IPS-NIHi7 (cell line): Measurements from ENCODE around the gene LYRM9.
"Not testable (repeated sequence)": the region's sequence is repeated elsewhere in the genome, so short reads cannot be mapped to it uniquely, and the experiment has no call there.

Source experiments
- DNase-seq: peaks from one replicate; pipeline ENCODE4 v3.0.0; 2012; ENCODE audit warnings: mixed read lengths; ENCODE audit errors: extremely low spot score

LYRM9 gene

DNA sequence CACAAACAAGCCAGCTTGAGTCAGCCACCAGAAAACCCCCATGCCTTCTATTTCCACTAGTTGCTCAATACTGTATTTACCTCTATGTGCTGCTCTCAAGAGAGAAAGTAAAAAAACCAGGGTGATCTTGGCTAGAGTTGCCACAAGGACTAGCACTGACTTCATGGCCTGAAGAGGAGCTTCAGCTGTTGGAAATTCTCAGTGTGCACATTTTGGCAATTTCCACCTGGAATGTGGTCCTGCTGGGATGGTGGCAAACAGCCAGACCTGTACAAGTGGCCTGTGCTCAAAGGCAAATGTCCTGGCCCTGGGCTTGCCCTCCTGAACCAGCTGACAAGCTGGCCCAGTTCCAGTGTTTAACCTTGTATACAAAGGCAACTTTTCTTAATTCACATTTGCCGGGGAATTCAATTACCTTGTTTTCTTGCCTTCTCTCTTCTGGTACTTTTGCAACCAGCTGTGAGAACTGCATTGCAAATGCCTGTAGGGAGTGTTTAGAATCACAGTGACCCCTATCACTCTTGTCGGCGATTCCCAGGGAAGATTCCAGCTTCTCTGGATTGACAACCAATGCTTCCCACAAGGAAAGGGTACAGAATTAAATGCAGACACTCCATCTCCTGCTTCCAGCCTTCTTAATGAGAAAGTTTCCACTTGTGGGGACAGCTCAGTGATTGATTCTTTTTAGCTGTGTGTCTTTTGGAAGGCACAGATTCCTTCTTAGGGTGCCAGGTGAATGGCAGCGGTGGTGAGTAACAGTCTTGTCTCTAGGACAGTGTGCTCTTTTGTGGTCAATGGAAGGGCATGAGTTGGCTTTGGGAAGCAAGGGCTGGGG lies 53.4 kb downstream of the LYRM9 start:
- not testable (repeated sequence) for DNase-seq

DNA sequence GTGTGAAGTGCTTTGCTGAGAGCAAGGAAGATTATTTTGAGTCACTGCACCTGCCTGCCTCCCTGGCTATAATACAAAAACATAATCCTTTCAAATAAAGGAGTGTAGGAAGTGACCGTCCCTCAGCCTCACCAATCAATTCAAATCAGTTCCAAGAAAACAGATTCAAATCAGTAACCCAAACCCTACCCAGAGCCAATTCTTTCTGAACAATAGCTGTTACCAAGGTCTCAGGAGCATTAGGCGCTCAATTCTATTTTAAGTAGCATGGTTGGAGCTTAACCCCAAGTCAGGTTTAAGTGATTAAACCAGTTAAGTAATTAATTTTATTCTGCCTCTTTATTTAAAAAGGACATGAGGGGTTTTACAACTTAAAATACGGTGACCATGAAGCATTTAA lies 54.6 kb downstream of the LYRM9 start:
- DNase-seq, result not testable (repeated sequence)

DNA sequence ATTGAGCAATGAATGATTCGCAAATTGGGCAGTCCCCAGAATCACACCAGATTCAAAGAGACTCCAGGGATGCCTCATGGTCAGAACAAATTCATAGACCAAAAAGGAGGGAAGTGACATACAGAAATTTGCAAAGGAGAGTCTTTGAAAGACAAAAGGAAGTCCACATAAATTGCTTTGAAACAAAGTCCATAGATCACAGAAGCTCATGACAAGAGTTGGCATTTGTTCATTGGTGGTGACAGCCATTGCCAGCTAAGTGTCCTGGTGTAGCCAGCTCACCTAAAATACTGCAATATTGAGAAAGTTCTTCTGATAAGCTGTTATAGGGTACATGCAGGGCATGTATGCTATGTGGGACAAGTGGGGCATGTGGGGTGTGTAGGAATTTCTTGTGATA lies 55.4 kb downstream of the LYRM9 start:
- DNase-seq, result not testable (repeated sequence)

DNA sequence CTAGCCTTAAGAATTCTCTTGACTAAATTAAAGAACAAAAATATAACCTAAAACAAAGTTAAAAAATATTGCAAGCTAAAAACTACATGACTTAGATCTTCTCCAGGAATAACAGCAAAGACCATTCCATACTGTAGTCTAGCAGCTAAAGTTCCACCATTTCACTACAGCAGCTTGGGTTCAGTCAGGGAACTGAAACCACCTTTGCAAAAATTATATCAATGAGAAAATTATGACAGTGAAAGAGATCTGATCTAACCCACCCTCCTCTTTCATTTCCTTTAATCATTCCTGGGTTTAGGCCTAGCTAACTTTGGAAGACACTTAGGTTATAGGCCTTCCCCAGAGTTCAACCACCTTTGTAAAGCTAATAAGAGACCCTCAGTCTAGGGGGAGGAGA lies 56.5 kb downstream of the LYRM9 start:
- no peak for DNase-seq

DNA sequence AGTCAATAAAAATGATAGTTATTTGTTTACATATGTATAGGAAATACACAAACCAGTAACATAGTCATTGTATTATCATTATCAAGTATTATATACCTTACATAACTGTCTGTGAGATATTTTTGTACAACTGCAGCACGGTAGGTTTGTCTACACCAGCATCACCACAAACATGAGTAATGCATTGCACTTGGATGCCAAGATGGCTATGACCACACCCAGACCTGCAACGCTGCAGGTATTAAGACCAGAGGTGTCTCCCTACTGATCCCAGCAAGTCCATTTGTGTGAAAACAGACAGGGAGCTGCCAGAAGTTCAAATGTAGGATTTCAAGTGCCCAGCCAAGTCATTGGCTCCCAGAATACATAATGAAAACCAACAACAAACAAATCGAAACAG lies 58.6 kb downstream of the LYRM9 start:
- DNase-seq, result no peak

DNA sequence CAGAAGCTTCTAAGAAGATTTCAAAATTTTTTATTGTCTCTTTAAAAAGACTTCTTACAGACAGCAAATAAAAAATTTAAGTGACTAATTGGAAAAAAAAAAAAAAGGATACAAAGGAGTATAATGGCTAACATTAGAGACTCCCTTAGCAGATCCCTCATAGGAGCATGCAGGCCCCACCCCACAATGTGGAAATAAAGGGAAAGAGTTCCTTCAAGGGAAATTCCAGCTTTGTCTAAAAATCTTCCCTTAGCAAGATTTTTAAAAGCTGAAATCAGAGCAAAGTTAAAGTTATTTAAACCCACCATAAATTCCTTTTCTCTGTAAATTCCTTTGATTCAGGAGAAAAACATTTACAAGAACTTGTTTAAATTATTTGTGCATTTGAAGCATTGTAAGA lies 60.3 kb downstream of the LYRM9 start:
- DNase-seq, result no peak

DNA sequence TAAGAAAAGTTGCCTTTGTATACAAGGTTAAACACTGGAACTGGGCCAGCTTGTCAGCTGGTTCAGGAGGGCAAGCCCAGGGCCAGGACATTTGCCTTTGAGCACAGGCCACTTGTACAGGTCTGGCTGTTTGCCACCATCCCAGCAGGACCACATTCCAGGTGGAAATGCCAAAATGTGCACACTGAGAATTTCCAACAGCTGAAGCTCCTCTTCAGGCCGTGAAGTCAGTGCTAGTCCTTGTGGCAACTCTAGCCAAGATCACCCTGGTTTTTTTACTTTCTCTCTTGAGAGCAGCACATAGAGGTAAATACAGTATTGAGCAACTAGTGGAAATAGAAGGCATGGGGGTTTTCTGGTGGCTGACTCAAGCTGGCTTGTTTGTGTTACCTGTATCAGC lies 63.3 kb downstream of the LYRM9 start:
- DNase-seq, result not testable (repeated sequence)

DNA sequence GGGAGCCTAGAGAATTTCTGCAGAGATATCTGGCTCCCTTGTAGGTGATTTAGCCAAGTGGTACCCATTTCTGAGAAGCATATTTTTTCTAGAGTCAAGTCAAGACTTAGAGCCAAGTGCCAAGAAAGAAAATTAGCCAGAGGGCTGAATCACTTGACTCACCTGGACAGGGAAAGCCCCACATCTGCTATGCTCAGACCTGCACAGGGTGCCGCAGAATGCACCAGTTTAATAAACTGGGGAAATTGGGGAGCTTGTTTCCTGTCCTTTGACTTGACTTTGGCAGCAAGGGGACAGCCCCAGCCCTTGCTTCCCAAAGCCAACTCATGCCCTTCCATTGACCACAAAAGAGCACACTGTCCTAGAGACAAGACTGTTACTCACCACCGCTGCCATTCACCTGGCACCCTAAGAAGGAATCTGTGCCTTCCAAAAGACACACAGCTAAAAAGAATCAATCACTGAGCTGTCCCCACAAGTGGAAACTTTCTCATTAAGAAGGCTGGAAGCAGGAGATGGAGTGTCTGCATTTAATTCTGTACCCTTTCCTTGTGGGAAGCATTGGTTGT lies 63.9 kb downstream of the LYRM9 start:
- DNase-seq, result not testable (repeated sequence)
